HG02840 (cell line): ENCODE results near the gene KLF15.

Experiments used
- ATAC-seq: cut with Tn5 transposase; IDR thresholded peaks from one replicate; pipeline ENCODE4 v1.9.1; 2021; ENCODE audit warnings: mild to moderate bottlenecking, moderate library complexity, moderate number of reproducible peaks; ENCODE audit not compliant: unreplicated experiment, low FRiP score

KLF15 gene

GRCh38 chr3:126308394-126309125, 48.6 kb downstream of the KLF15 start:
- no peak for ATAC-seq

- no peak for ATAC-seq
Measured at GRCh38 chr3:126307591-126308393, 49.4 kb downstream of the KLF15 start.

GRCh38 chr3:126306888-126307482, 50.2 kb downstream of the KLF15 start:
- no peak for ATAC-seq

- no peak for ATAC-seq
Measured at GRCh38 chr3:126306397-126306796, 50.8 kb downstream of the KLF15 start.

GRCh38 chr3:126305427-126305826, 51.8 kb downstream of the KLF15 start:
- ATAC-seq = no peak

GRCh38 chr3:126304704-126305103, 52.5 kb downstream of the KLF15 start:
- no peak for ATAC-seq

- no peak for ATAC-seq
Measured at GRCh38 chr3:126304291-126304690, 52.9 kb downstream of the KLF15 start.

- no peak for ATAC-seq
Measured at GRCh38 chr3:126303272-126303671, 53.9 kb downstream of the KLF15 start.

GRCh38 chr3:126300761-126301481, 56.3 kb downstream of the KLF15 start:
- no peak for ATAC-seq

GRCh38 chr3:126300001-126300760, 57.0 kb downstream of the KLF15 start:
- ATAC-seq = no peak

GRCh38 chr3:126295407-126295939, 61.7 kb downstream of the KLF15 start:
- ATAC-seq = no peak

GRCh38 chr3:126294211-126294808, 62.9 kb downstream of the KLF15 start:
- ATAC-seq = no peak

- no peak for ATAC-seq
Measured at GRCh38 chr3:126293370-126294082, 63.7 kb downstream of the KLF15 start.
